Hepatocyte (in vitro differentiated cells): Measurements from ENCODE around the gene UNC119. TPM values are rescaled to one million over a fixed set of nuclear protein-coding genes. Genes with fewer than 3 reads are reported as not detected.
"Not testable (repeated sequence)": the region's sequence is repeated elsewhere in the genome, so short reads cannot be mapped to it uniquely, and the experiment has no call there.

Source experiments
- DNase-seq: peaks from one replicate; pipeline ENCODE4 v3.0.0-alpha.2; 2016; ENCODE audit warnings: low spot score
- H2AFZ ChIP-seq: fragments of 200-600 bp; sonication (generic); 2 replicates; pipeline ENCODE4 v1.6.0; 2016; ENCODE audit warnings: antibody characterized with exemption, mild to moderate bottlenecking
- H3K27ac ChIP-seq: fragments of 200-600 bp; sonication (generic); 2 replicates; pipeline ENCODE4 v1.5.1; 2016; ENCODE audit warnings: mild to moderate bottlenecking
- H3K27me3 ChIP-seq: fragments of 200-600 bp; sonication (generic); 2 replicates; pipeline ENCODE4 v1.6.1; 2016
- H3K36me3 ChIP-seq: fragments of 200-600 bp; sonication (generic); replicated peaks from 2 replicates; pipeline ENCODE4 v1.5.1; 2016; ENCODE audit warnings: low read depth; ENCODE audit not compliant: insufficient read depth
- H3K4me1 ChIP-seq: fragments of 200-600 bp; sonication (generic); 2 replicates; pipeline ENCODE4 v1.5.1; 2016; ENCODE audit warnings: mild to moderate bottlenecking, moderate library complexity; ENCODE audit not compliant: insufficient read depth
- H3K4me2 ChIP-seq: fragments of 200-600 bp; sonication (generic); 2 replicates; pipeline ENCODE4 v1.6.0; 2016
- H3K4me3 ChIP-seq: fragments of 200-600 bp; sonication (generic); 2 replicates; pipeline ENCODE4 v1.5.1; 2016; ENCODE audit warnings: mild to moderate bottlenecking
- H3K79me2 ChIP-seq: fragments of 200-600 bp; sonication (generic); 2 replicates; pipeline ENCODE4 v1.6.0; 2017; ENCODE audit warnings: mild to moderate bottlenecking
- H3K9me2 ChIP-seq: fragments of 200-600 bp; sonication (generic); replicated peaks from 2 replicates; pipeline ENCODE4 v1.6.0; 2017; ENCODE audit warnings: mild to moderate bottlenecking; ENCODE audit not compliant: insufficient read depth
- H3K9me3 ChIP-seq: fragments of 200-600 bp; sonication (generic); 2 replicates; pipeline ENCODE4 v1.5.1; 2016; ENCODE audit warnings: low read depth, mild to moderate bottlenecking
- H4K20me1 ChIP-seq: fragments of 200-600 bp; sonication (generic); 2 replicates; pipeline ENCODE4 v1.6.0; 2016; ENCODE audit warnings: mild to moderate bottlenecking; ENCODE audit not compliant: insufficient read depth, poor library complexity, severe bottlenecking
- EZH2 ChIP-seq: fragments of 200-600 bp; sonication (generic); IDR thresholded peaks from 2 replicates; pipeline ENCODE4 v1.6.1; 2016; ENCODE audit warnings: antibody characterized with exemption, mild to moderate bottlenecking, borderline replicate concordance
- EZH2phosphoT487 ChIP-seq: fragments of 200-600 bp; sonication (generic); IDR thresholded peaks from one replicate; pipeline ENCODE4 v1.6.1; 2018; ENCODE audit warnings: antibody characterized with exemption, mild to moderate bottlenecking, low read depth, moderate library complexity; ENCODE audit not compliant: unreplicated experiment, severe bottlenecking
- WGBS: methylation state at CpG from one replicate; pipeline ENCODE4 v1.1.6; 2016; ENCODE audit warnings: low lambda C conversion rate; ENCODE audit errors: missing lambda C conversion rate; 5-methylcytosine and 5-hydroxymethylcytosine counted together
- polyA plus RNA-seq: library from polyadenylated mRNA; unstranded; fragments of >200 nt; fragmentation: Nextera tagmentation; extraction: Ambion mirVana; gene quantifications from 2 replicates; pipeline ENCODE4 v1.2.1, GENCODE V29; 2016
- total RNA-seq: library from RNA; depleted of rRNA; stranded (reverse); fragments of >200 nt; gene quantifications from 2 replicates; pipeline ENCODE4 v1.2.3, GENCODE V29; 2014
- TF ChIP-seq, protein P1 (sequence below): fragments of 200-600 bp; sonication (generic); IDR thresholded peaks from 2 replicates; pipeline ENCODE4 v1.5.1; 2016; ENCODE audit warnings: antibody characterized with exemption, mild to moderate bottlenecking; ENCODE audit not compliant: poor library complexity

The UNC119 gene
- total and polyA plus RNA-seq, 2 experiments from 2014 or later = 68.1 to 87.6 TPM

DNA sequence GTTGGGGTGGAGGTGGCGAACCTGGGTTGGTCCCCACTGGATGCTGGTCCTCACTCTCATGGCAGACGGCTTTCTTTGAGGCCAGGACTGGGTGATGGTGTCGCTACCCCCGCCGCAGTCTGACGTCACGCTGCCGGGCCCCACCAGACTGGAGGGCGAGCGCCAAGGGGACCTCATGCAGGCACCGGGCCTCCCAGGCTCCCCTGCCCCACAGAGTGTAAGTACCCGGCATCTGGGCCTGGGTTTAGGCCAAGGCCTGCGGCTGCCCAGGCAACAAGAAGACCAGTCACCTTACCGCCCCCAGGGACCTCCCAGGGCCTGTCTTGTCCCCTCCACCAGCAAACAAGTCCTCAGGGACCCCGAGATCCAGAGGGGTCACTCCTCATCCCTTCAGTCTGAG lies 28.5 kb downstream of the UNC119 start:
- no peak overlapping the region for H3K4me2 ChIP-seq
- H3K79me2 ChIP-seq = no peaks in the 10 kb centered on the region
- no peak overlapping the region for H2AFZ ChIP-seq
- peaks cover 20% of the 10 kb centered on the region for H3K4me1 ChIP-seq
- H3K27me3 ChIP-seq = no peaks in the 10 kb centered on the region
- H3K27ac ChIP-seq = no peak overlapping the region
- 94% methylated on average over 14 of the region's 15 CpGs for WGBS
- H3K36me3 ChIP-seq = no peaks in the 10 kb centered on the region
- DNase-seq = no peak
- H4K20me1 ChIP-seq = no peaks in the 10 kb centered on the region
- no peaks in the 10 kb centered on the region for H3K9me3 ChIP-seq
- TF ChIP-seq EZH2 (no peak), EZH2phosphoT487 (no peak)
- TF ChIP-seq, protein P1, sequence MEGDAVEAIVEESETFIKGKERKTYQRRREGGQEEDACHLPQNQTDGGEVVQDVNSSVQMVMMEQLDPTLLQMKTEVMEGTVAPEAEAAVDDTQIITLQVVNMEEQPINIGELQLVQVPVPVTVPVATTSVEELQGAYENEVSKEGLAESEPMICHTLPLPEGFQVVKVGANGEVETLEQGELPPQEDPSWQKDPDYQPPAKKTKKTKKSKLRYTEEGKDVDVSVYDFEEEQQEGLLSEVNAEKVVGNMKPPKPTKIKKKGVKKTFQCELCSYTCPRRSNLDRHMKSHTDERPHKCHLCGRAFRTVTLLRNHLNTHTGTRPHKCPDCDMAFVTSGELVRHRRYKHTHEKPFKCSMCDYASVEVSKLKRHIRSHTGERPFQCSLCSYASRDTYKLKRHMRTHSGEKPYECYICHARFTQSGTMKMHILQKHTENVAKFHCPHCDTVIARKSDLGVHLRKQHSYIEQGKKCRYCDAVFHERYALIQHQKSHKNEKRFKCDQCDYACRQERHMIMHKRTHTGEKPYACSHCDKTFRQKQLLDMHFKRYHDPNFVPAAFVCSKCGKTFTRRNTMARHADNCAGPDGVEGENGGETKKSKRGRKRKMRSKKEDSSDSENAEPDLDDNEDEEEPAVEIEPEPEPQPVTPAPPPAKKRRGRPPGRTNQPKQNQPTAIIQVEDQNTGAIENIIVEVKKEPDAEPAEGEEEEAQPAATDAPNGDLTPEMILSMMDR = no peak
- H3K9me2 ChIP-seq = no peaks in the 10 kb centered on the region
- H3K4me3 ChIP-seq = no peak overlapping the region

- WGBS = 91% methylated on average over 6 of the region's 6 CpGs
- H3K4me2 ChIP-seq = no peak overlapping the region
Measured at GRCh38 chr17:28523186-28523585, 29.2 kb downstream of the UNC119 start.

DNA sequence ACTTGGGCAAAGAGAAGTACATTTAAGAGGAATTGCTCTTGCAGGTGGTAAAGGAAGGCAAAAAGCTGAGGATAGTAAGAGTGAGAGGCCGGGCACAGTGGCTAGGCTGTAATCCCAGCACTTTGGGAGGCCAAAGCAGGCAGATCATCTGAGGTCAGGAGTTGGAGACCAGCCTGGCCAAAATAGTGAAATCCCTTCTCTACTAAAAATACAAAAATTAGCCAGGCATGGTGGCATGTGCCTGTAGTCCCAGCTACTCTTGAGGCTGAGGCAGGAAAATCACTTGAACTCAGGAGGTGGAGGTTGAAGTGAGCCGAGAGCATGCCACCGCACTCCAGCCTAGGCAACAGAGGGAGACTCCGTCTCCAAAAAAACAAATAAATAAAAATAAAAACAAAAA lies 30.1 kb downstream of the UNC119 start:
- H4K20me1 ChIP-seq, H3K27ac ChIP-seq, H2AFZ ChIP-seq, H3K9me2 ChIP-seq, H3K27me3 ChIP-seq, DNase-seq, H3K4me3 ChIP-seq, H3K4me2 ChIP-seq, H3K79me2 ChIP-seq, H3K9me3 ChIP-seq, H3K36me3 ChIP-seq: not testable (repeated sequence)
- H3K4me1 ChIP-seq = peaks cover 16% of the 10 kb centered on the region
- 91% methylated on average over 4 of the region's 4 CpGs for WGBS

More at GRCh38 chr17:28523186-28523585, 29.2 kb downstream of the UNC119 start:
- Histone ChIP-seq H3K9me3 (no peaks in the 10 kb centered on the region), H3K79me2 (no peaks in the 10 kb centered on the region), H3K4me1 (peaks cover 20% of the 10 kb centered on the region), H2AFZ (no peak overlapping the region), H3K27ac (no peak overlapping the region), H3K9me2 (no peaks in the 10 kb centered on the region), H3K4me3 (no peak overlapping the region), H3K27me3 (no peaks in the 10 kb centered on the region), H4K20me1 (no peaks in the 10 kb centered on the region), H3K36me3 (no peaks in the 10 kb centered on the region)
- DNase-seq = no peak
- TF ChIP-seq, protein P1 = no peak
- TF ChIP-seq EZH2 (no peak), EZH2phosphoT487 (no peak)

GRCh38 chr17:28521311-28522085 lies 30.9 kb downstream of the UNC119 start:
- no peaks in the 10 kb centered on the region for H3K79me2 ChIP-seq
- no peak overlapping the region for H3K4me3 ChIP-seq
- DNase-seq = no peak
- H3K9me3 ChIP-seq = no peaks in the 10 kb centered on the region
- H3K4me1 ChIP-seq = peaks cover 16% of the 10 kb centered on the region
- TF ChIP-seq, protein P1 = no peak
- TF ChIP-seq EZH2phosphoT487 = no peak
- TF ChIP-seq EZH2 = no peak
- no peaks in the 10 kb centered on the region for H3K36me3 ChIP-seq
- H3K27ac ChIP-seq = no peak overlapping the region
- H3K27me3 ChIP-seq = no peaks in the 10 kb centered on the region
- 61% methylated on average over 20 of the region's 21 CpGs for WGBS
- no peaks in the 10 kb centered on the region for H4K20me1 ChIP-seq
- H3K9me2 ChIP-seq = no peaks in the 10 kb centered on the region
- no peak overlapping the region for H3K4me2 ChIP-seq
- H2AFZ ChIP-seq = no peak overlapping the region
